ENCODE measurements around the gene SPON1. TPM values are rescaled to one million over a fixed set of nuclear protein-coding genes. Genes with fewer than 3 reads are reported as not detected.

SPON1 gene
- total RNA-seq, 1 donor = 0.72 TPM

DNA sequence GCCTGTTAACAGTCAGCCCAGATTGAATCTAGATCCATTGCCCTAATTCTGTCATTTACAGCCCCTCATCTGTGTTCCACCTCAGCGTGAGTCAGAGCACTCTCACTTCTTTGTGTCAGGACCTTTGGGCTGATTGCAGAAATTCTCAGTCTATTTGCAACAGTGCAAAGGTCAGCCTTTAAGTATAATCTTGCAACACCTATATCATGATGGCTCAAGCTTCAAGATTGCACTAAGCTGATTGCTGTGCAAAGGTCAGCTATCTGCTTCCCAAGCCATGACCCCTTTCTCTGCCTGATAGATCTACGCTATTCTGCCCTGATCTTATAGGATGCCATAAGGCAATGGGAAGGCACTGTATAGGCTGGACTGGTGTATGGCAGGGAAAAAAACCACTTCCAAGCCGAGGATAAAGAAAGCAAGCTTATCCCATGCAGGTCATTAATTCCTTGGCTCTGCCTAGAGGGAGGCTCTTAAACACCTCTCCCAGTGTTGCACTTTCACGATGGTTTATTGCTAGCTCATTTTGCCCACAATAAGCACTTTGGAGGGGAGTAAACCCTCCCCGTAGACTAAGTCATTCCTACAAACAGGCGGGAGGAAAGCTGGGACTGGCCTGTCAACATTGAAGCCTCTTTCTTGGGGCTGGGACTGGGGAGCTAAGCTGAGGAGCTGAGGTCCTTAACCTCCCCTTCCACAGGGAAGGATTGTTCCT is 295.9 kb downstream of the SPON1 start:
- peaks cover 11% of the 10 kb centered on the region for H3K27me3 ChIP-seq (ENCODE audit: insufficient read depth, low read length)
- no peaks in the 10 kb centered on the region for H3K9me3 ChIP-seq (ENCODE audit: low read depth, low read length)
- no peak for DNase-seq (ENCODE audit: insufficient read length, low spot score, missing footprints)
- H2AFZ ChIP-seq (ENCODE audit: low read length) = no peak overlapping the region
- no peak overlapping the region for H3K4me3 ChIP-seq (ENCODE audit: insufficient read depth, low read length)
- H3K36me3 ChIP-seq (ENCODE audit: insufficient read depth, low read length) = no peaks in the 10 kb centered on the region
- H3K4me2 ChIP-seq (ENCODE audit: insufficient read depth, low read length) = no peak overlapping the region
- no peaks in the 10 kb centered on the region for H4K20me1 ChIP-seq (ENCODE audit: insufficient read depth, low read length)
- TF ChIP-seq, protein P1, sequence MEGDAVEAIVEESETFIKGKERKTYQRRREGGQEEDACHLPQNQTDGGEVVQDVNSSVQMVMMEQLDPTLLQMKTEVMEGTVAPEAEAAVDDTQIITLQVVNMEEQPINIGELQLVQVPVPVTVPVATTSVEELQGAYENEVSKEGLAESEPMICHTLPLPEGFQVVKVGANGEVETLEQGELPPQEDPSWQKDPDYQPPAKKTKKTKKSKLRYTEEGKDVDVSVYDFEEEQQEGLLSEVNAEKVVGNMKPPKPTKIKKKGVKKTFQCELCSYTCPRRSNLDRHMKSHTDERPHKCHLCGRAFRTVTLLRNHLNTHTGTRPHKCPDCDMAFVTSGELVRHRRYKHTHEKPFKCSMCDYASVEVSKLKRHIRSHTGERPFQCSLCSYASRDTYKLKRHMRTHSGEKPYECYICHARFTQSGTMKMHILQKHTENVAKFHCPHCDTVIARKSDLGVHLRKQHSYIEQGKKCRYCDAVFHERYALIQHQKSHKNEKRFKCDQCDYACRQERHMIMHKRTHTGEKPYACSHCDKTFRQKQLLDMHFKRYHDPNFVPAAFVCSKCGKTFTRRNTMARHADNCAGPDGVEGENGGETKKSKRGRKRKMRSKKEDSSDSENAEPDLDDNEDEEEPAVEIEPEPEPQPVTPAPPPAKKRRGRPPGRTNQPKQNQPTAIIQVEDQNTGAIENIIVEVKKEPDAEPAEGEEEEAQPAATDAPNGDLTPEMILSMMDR (IDR thresholded peaks at IDR 0.05; ENCODE audit: extremely low read depth, low read depth, low read length) = no peak
- no peaks in the 10 kb centered on the region for H3K79me2 ChIP-seq (ENCODE audit: insufficient read depth, low read length)
- H3K27ac ChIP-seq (ENCODE audit: low read depth, low read length) = no peak overlapping the region
- H3K4me1 ChIP-seq (ENCODE audit: insufficient read depth, low read length) = peaks cover 12% of the 10 kb centered on the region

DNA sequence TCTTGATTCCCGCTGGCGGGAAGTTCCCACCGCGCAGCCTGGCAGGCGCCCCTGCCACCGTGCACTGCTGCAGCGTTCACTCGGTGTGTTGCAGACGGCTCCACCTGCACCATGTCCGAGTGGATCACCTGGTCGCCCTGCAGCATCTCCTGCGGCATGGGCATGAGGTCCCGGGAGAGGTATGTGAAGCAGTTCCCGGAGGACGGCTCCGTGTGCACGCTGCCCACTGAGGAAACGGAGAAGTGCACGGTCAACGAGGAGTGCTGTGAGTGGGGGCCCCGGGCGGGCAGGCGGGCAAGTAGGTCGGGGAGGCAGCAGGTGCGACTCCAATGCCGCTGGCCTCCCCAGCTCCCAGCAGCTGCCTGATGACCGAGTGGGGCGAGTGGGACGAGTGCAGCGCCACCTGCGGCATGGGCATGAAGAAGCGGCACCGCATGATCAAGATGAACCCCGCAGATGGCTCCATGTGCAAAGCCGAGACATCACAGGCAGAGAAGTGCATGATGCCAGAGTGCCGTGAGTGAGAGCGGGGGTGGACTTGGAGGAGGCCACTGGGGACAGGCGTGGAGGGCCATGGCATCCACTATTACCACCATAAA is 296.8 kb downstream of the SPON1 start:
- no peak for DNase-seq (ENCODE audit: insufficient read length, low spot score, missing footprints)
- Histone ChIP-seq H3K27ac (ENCODE audit: low read depth, low read length) (no peak overlapping the region), H3K27me3 (ENCODE audit: insufficient read depth, low read length) (peaks cover 7% of the 10 kb centered on the region), H3K36me3 (ENCODE audit: insufficient read depth, low read length) (no peaks in the 10 kb centered on the region), H3K4me1 (ENCODE audit: insufficient read depth, low read length) (peaks cover 12% of the 10 kb centered on the region), H3K9me3 (ENCODE audit: low read depth, low read length) (no peaks in the 10 kb centered on the region), H3K4me3 (ENCODE audit: insufficient read depth, low read length) (no peak overlapping the region), H3K79me2 (ENCODE audit: insufficient read depth, low read length) (no peaks in the 10 kb centered on the region), H2AFZ (ENCODE audit: low read length) (no peak overlapping the region), H4K20me1 (ENCODE audit: insufficient read depth, low read length) (no peaks in the 10 kb centered on the region), H3K4me2 (ENCODE audit: insufficient read depth, low read length) (no peak overlapping the region)
- TF ChIP-seq, protein P1 (IDR thresholded peaks at IDR 0.05; ENCODE audit: extremely low read depth, low read depth, low read length) = no peak

DNA sequence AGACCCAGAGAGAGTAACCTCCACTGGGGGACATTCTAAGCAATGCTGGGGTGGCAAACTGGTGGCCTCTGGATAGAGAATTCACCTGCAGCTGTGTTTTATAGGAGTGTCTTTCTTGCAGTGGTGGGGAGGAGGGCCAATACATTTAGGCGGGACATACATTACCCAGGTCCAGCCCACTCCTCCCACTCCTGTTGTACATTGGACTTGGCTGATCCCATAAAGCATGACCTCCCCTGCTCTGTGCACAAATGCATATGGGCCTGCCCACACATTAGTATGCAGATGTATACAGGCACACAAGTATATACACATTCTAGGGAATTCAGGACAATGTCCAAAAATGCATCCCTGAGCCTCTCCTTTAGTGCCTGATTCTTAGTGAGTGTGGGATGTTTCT is 297.4 kb downstream of the SPON1 start:
- Histone ChIP-seq H4K20me1 (ENCODE audit: insufficient read depth, low read length) (no peaks in the 10 kb centered on the region), H3K27me3 (ENCODE audit: insufficient read depth, low read length) (peaks cover 4% of the 10 kb centered on the region), H3K4me2 (ENCODE audit: insufficient read depth, low read length) (no peak overlapping the region), H3K36me3 (ENCODE audit: insufficient read depth, low read length) (peaks cover 2% of the 10 kb centered on the region), H3K79me2 (ENCODE audit: insufficient read depth, low read length) (no peaks in the 10 kb centered on the region), H3K4me3 (ENCODE audit: insufficient read depth, low read length) (no peak overlapping the region), H3K9me3 (ENCODE audit: low read depth, low read length) (no peaks in the 10 kb centered on the region), H2AFZ (ENCODE audit: low read length) (no peak overlapping the region), H3K4me1 (ENCODE audit: insufficient read depth, low read length) (peaks cover 12% of the 10 kb centered on the region), H3K27ac (ENCODE audit: low read depth, low read length) (no peak overlapping the region)
- no peak for DNase-seq (ENCODE audit: insufficient read length, low spot score, missing footprints)
- TF ChIP-seq, protein P1 (IDR thresholded peaks at IDR 0.05; ENCODE audit: extremely low read depth, low read depth, low read length) = no peak

DNA sequence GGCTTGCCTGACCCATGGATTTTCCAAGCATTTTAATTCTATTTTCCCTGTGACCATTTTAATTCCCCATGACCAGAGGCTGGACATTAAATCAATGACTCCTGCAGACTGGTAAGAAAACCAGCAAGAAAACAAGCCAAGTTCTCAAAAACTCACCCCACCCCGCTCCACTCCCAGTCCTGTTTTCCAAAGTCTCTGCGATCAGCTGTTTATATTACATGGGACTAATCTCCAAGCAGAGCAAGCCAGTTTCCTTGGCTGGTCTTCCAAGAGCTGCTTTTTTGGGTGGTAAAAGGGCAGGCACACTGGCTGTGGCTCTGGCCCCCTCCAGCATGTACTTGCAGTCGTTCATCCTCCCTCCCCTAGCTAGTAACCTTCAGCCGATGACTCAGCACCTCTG is 298.5 kb downstream of the SPON1 start:
- H4K20me1 ChIP-seq (ENCODE audit: insufficient read depth, low read length) = no peaks in the 10 kb centered on the region
- peaks cover 4% of the 10 kb centered on the region for H3K27me3 ChIP-seq (ENCODE audit: insufficient read depth, low read length)
- H3K27ac ChIP-seq (ENCODE audit: low read depth, low read length) = no peak overlapping the region
- H3K4me1 ChIP-seq (ENCODE audit: insufficient read depth, low read length) = peaks cover 12% of the 10 kb centered on the region
- no peak overlapping the region for H3K4me3 ChIP-seq (ENCODE audit: insufficient read depth, low read length)
- DNase-seq (ENCODE audit: insufficient read length, low spot score, missing footprints) = no peak
- H3K36me3 ChIP-seq (ENCODE audit: insufficient read depth, low read length) = peaks cover 12% of the 10 kb centered on the region
- H3K4me2 ChIP-seq (ENCODE audit: insufficient read depth, low read length) = no peak overlapping the region
- no peaks in the 10 kb centered on the region for H3K9me3 ChIP-seq (ENCODE audit: low read depth, low read length)
- no peak overlapping the region for H2AFZ ChIP-seq (ENCODE audit: low read length)
- H3K79me2 ChIP-seq (ENCODE audit: insufficient read depth, low read length) = no peaks in the 10 kb centered on the region
- TF ChIP-seq, protein P1 (IDR thresholded peaks at IDR 0.05; ENCODE audit: extremely low read depth, low read depth, low read length) = no peak
